ENCODE data around the gene ASTN2.

Gene ASTN2

DNA sequence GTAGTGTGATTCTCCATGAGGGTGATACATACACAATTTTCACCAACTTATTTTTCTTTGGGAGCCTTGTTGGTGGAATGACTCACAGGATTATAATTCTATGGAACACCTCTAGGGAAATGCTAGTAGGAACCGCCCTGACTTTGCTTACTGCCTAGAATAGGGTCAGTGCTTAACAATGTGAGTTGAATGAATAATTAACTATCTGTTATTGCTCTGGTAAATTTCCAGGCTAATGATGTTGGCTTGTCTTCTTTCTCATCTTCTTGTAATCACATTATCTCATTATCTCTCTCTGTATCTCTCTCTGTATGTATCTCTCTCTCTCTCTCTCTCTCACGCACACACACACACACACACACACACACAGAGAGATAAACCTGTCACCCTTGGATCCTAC, 436.7 kb downstream of the ASTN2 start:
- Histone ChIP-seq H4K91ac (ENCODE audit: low read depth, low read length, poor library complexity) (no peak overlapping the region), H2BK12ac (ENCODE audit: low read length) (no peak overlapping the region), H3K79me1 (ENCODE audit: low read depth, low read length) (no peaks in the 10 kb centered on the region), H3K9me3 (replicated peaks in 1 of 2; ENCODE audit: control insufficient read depth in 2 of 2, insufficient read depth in 1 of 2, low read depth in 1 of 2, low read length in 2 of 2) (no peaks in the 10 kb centered on the region), H4K8ac (ENCODE audit: low read depth, low read length) (no peak overlapping the region), H3K4me3 (ENCODE audit: low read length in 2 of 2) (no peak overlapping the region), H3K9ac (ENCODE audit: low read depth, low read length, poor library complexity) (no peak overlapping the region), H3K4me1 (ENCODE audit: control insufficient read depth in 2 of 2, insufficient read depth in 1 of 2, low read depth in 1 of 2, low read length in 2 of 2) (no peaks in the 10 kb centered on the region), H3K27me3 (ENCODE audit: control insufficient read depth in 3 of 3, insufficient read depth in 3 of 3, low read depth in 1 of 3, low read length in 3 of 3) (no peaks in the 10 kb centered on the region), H2BK15ac (ENCODE audit: low read length) (no peak overlapping the region), H2AK5ac (ENCODE audit: low read depth, low read length) (no peak overlapping the region), H3K36me3 (replicated peaks in 1 of 2; ENCODE audit: control insufficient read depth in 2 of 2, insufficient read depth in 2 of 2, low read length in 2 of 2) (peaks cover 0 to 2% of the 10 kb centered on the region in 2 donors), H3K4me2 (ENCODE audit: insufficient read depth, low read length, poor library complexity, severe bottlenecking) (no peak overlapping the region), H3K18ac (ENCODE audit: low read length) (no peak overlapping the region), H3K14ac (ENCODE audit: low read length) (no peak overlapping the region), H2BK120ac (ENCODE audit: low read depth, low read length) (no peak overlapping the region), H3K23ac (ENCODE audit: low read depth, low read length, poor library complexity) (no peak overlapping the region), H2BK5ac (ENCODE audit: low read length) (no peak overlapping the region), H3K4ac (ENCODE audit: low read length) (no peak overlapping the region), H3K27ac (replicated peaks; ENCODE audit: low read length) (no peak overlapping the region), H2AFZ (ENCODE audit: low read length) (no peak overlapping the region)
- no CpG with 5 or more reads among the region's 2 CpGs for WGBS, 2 donors (ENCODE audit: extremely low coverage in 2 of 2, insufficient read length in 2 of 2, insufficient replicate concordance in 1 of 2)
- DNase-seq (ENCODE audit: low spot score): no peak

GRCh38 chr9:116975126-116975525, 439.7 kb downstream of the ASTN2 start:
- H2BK15ac ChIP-seq (ENCODE audit: low read length): no peak overlapping the region
- H2BK12ac ChIP-seq (ENCODE audit: low read length): no peak overlapping the region
- no peak overlapping the region for H3K14ac ChIP-seq (ENCODE audit: low read length)
- H4K91ac ChIP-seq (ENCODE audit: low read depth, low read length, poor library complexity): no peak overlapping the region
- no peaks in the 10 kb centered on the region for H3K79me1 ChIP-seq (ENCODE audit: low read depth, low read length)
- no peaks in the 10 kb centered on the region for H3K27me3 ChIP-seq (ENCODE audit: control insufficient read depth in 3 of 3, insufficient read depth in 3 of 3, low read depth in 1 of 3, low read length in 3 of 3)
- no peak overlapping the region for H3K4me3 ChIP-seq (ENCODE audit: low read length in 2 of 2)
- no peak overlapping the region for H3K18ac ChIP-seq (ENCODE audit: low read length)
- H3K36me3 ChIP-seq (replicated peaks in 1 of 2; ENCODE audit: control insufficient read depth in 2 of 2, insufficient read depth in 2 of 2, low read length in 2 of 2): peaks cover 0 to 2% of the 10 kb centered on the region in 2 donors
- H3K9ac ChIP-seq (ENCODE audit: low read depth, low read length, poor library complexity): no peak overlapping the region
- H2BK120ac ChIP-seq (ENCODE audit: low read depth, low read length): no peak overlapping the region
- H3K9me3 ChIP-seq (replicated peaks in 1 of 2; ENCODE audit: control insufficient read depth in 2 of 2, insufficient read depth in 1 of 2, low read depth in 1 of 2, low read length in 2 of 2): no peaks in the 10 kb centered on the region
- no peak overlapping the region for H3K4ac ChIP-seq (ENCODE audit: low read length)
- H3K27ac ChIP-seq (replicated peaks; ENCODE audit: low read length): no peak overlapping the region
- DNase-seq (ENCODE audit: low spot score): no peak
- no peak overlapping the region for H3K23ac ChIP-seq (ENCODE audit: low read depth, low read length, poor library complexity)
- WGBS, 2 donors (ENCODE audit: extremely low coverage in 2 of 2, insufficient read length in 2 of 2, insufficient replicate concordance in 1 of 2): no CpG with 5 or more reads among the region's 4 CpGs
- H4K8ac ChIP-seq (ENCODE audit: low read depth, low read length): no peak overlapping the region
- H3K4me2 ChIP-seq (ENCODE audit: insufficient read depth, low read length, poor library complexity, severe bottlenecking): no peak overlapping the region
- no peak overlapping the region for H2AK5ac ChIP-seq (ENCODE audit: low read depth, low read length)
- no peak overlapping the region for H2AFZ ChIP-seq (ENCODE audit: low read length)
- no peaks in the 10 kb centered on the region for H3K4me1 ChIP-seq (ENCODE audit: control insufficient read depth in 2 of 2, insufficient read depth in 1 of 2, low read depth in 1 of 2, low read length in 2 of 2)
- no peak overlapping the region for H2BK5ac ChIP-seq (ENCODE audit: low read length)

DNA sequence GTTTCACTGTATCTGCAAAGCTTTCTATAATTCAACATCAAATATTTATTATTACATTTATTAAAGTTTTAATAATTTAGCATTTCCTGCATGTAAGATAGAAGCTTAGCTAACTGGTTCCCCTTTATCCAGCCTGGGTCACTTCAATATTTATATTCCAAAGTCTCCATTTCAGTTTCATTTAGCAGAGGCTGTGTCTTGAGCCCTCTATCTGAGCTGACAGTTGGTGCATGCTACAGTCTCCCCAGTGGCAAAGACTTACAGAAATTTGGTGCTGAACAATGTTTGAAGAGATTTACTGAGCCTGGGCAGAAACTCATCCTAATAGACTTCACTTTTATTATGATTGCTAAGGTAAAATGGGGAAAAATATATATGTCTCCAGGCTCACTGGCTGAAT, 448.7 kb downstream of the ASTN2 start:
- H3K4me1 ChIP-seq (ENCODE audit: control insufficient read depth in 2 of 2, insufficient read depth in 1 of 2, low read depth in 1 of 2, low read length in 2 of 2): no peaks in the 10 kb centered on the region
- H2AFZ ChIP-seq (ENCODE audit: low read length): no peak overlapping the region
- no peak overlapping the region for H3K18ac ChIP-seq (ENCODE audit: low read length)
- no peaks in the 10 kb centered on the region for H3K36me3 ChIP-seq (replicated peaks in 1 of 2; ENCODE audit: control insufficient read depth in 2 of 2, insufficient read depth in 2 of 2, low read length in 2 of 2)
- H2BK120ac ChIP-seq (ENCODE audit: low read depth, low read length): no peak overlapping the region
- H2BK12ac ChIP-seq (ENCODE audit: low read length): no peak overlapping the region
- no peaks in the 10 kb centered on the region for H3K79me1 ChIP-seq (ENCODE audit: low read depth, low read length)
- no peak overlapping the region for H3K27ac ChIP-seq (replicated peaks; ENCODE audit: low read length)
- H4K91ac ChIP-seq (ENCODE audit: low read depth, low read length, poor library complexity): no peak overlapping the region
- H3K27me3 ChIP-seq (ENCODE audit: control insufficient read depth in 3 of 3, insufficient read depth in 3 of 3, low read depth in 1 of 3, low read length in 3 of 3): no peaks in the 10 kb centered on the region
- H3K9ac ChIP-seq (ENCODE audit: low read depth, low read length, poor library complexity): no peak overlapping the region
- no peak for DNase-seq (ENCODE audit: low spot score)
- no peak overlapping the region for H2BK5ac ChIP-seq (ENCODE audit: low read length)
- H3K4me3 ChIP-seq (ENCODE audit: low read length in 2 of 2): no peak overlapping the region
- H2BK15ac ChIP-seq (ENCODE audit: low read length): no peak overlapping the region
- H2AK5ac ChIP-seq (ENCODE audit: low read depth, low read length): no peak overlapping the region
- no peak overlapping the region for H3K4ac ChIP-seq (ENCODE audit: low read length)
- H3K23ac ChIP-seq (ENCODE audit: low read depth, low read length, poor library complexity): no peak overlapping the region
- H3K4me2 ChIP-seq (ENCODE audit: insufficient read depth, low read length, poor library complexity, severe bottlenecking): no peak overlapping the region
- no peaks in the 10 kb centered on the region for H3K9me3 ChIP-seq (replicated peaks in 1 of 2; ENCODE audit: control insufficient read depth in 2 of 2, insufficient read depth in 1 of 2, low read depth in 1 of 2, low read length in 2 of 2)
- no peak overlapping the region for H4K8ac ChIP-seq (ENCODE audit: low read depth, low read length)
- H3K14ac ChIP-seq (ENCODE audit: low read length): no peak overlapping the region

- Histone ChIP-seq H3K27ac (replicated peaks; ENCODE audit: low read length) (no peak overlapping the region), H3K4ac (ENCODE audit: low read length) (no peak overlapping the region), H4K8ac (ENCODE audit: low read depth, low read length) (no peak overlapping the region), H3K14ac (ENCODE audit: low read length) (no peak overlapping the region), H3K9ac (ENCODE audit: low read depth, low read length, poor library complexity) (no peak overlapping the region), H2AK5ac (ENCODE audit: low read depth, low read length) (no peak overlapping the region), H3K79me1 (ENCODE audit: low read depth, low read length) (no peaks in the 10 kb centered on the region), H3K4me1 (ENCODE audit: control insufficient read depth in 2 of 2, insufficient read depth in 1 of 2, low read depth in 1 of 2, low read length in 2 of 2) (peaks cover 8 to 9% of the 10 kb centered on the region in 2 donors), H2BK5ac (ENCODE audit: low read length) (no peak overlapping the region), H3K4me3 (ENCODE audit: low read length in 2 of 2) (no peak overlapping the region), H3K27me3 (ENCODE audit: control insufficient read depth in 3 of 3, insufficient read depth in 3 of 3, low read depth in 1 of 3, low read length in 3 of 3) (no peaks in the 10 kb centered on the region), H3K9me3 (replicated peaks in 1 of 2; ENCODE audit: control insufficient read depth in 2 of 2, insufficient read depth in 1 of 2, low read depth in 1 of 2, low read length in 2 of 2) (no peaks in the 10 kb centered on the region), H2BK120ac (ENCODE audit: low read depth, low read length) (no peak overlapping the region), H2BK12ac (ENCODE audit: low read length) (no peak overlapping the region), H3K18ac (ENCODE audit: low read length) (no peak overlapping the region), H3K4me2 (ENCODE audit: insufficient read depth, low read length, poor library complexity, severe bottlenecking) (no peak overlapping the region), H2BK15ac (ENCODE audit: low read length) (no peak overlapping the region), H3K36me3 (replicated peaks in 1 of 2; ENCODE audit: control insufficient read depth in 2 of 2, insufficient read depth in 2 of 2, low read length in 2 of 2) (no peaks in the 10 kb centered on the region), H2AFZ (ENCODE audit: low read length) (no peak overlapping the region), H4K91ac (ENCODE audit: low read depth, low read length, poor library complexity) (no peak overlapping the region), H3K23ac (ENCODE audit: low read depth, low read length, poor library complexity) (no peak overlapping the region)
- no peak for DNase-seq (ENCODE audit: low spot score)
- WGBS, 2 donors (ENCODE audit: extremely low coverage in 2 of 2, insufficient read length in 2 of 2, insufficient replicate concordance in 1 of 2): no CpG with 5 or more reads among the region's 11 CpGs
Measured at GRCh38 chr9:116964258-116964657, 450.6 kb downstream of the ASTN2 start.
